ENCODE measurements around the gene ADRB2.

ADRB2 gene

DNA sequence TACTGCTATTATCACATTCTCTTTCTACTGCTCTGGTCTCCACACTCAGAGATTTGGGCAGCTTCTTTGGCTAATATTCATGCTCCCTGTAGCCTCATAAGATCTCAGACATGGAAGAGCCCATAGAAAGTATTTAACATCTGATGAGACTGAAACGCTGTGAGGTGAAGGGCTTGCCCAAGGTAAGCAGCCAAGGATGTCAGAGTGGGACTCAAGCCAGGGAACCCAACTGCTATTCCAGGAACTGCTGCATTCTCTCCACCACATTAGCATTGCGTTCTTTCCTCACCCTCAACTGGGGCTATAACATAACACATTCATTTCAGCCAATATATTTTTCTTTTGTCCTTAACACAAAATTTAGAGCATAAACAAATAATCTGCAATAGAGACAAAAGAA is 3.8 kb downstream of the ADRB2 start:
- DNase-seq (ENCODE audit: low spot score) = no peak

DNA sequence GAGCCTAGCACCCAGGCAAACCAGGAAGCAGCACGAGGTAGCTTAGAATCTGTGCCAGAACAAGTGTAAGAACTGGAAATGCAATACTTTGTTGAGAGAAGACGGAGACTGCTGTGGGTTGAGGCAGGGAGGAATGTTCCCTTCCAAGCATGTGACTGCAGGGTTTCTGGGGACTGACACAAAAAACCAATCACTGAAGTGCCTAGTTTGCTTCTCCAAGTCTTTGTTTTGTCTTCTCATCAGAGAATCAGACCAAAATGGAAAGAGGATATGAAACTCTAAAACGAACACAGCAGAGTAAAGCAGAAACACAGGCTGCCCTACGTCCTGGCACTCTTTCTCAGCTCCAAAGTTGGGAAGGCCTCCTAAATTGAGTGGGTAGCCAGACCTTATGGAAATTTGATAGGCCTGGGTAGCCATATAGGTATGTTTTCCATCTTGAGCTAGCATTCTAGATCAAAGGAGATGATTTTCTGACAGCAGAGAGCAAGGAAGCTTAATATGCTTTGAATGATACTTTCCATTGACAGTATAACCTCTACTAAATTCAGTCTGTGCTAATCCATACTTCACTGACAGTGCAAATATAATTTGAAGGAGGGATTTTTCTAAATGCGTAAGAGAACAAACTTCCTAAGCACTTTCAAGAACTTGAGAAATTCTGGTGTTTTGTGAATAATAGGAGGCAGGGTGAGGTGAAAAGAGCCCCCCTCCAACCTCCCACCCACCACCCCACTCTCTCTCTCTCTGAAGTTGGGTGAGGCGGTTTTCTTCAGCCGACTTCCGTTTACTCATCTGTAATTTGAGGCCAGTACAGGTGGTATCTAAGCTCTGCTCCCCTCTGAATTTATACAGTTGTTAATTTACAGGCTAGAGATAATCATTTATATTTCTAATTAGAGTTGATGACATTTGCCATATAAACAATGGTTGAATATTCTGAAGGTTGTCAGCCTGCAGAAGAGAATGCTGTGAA is 5.5 kb downstream of the ADRB2 start:
- no peak for DNase-seq (ENCODE audit: low spot score)

DNA sequence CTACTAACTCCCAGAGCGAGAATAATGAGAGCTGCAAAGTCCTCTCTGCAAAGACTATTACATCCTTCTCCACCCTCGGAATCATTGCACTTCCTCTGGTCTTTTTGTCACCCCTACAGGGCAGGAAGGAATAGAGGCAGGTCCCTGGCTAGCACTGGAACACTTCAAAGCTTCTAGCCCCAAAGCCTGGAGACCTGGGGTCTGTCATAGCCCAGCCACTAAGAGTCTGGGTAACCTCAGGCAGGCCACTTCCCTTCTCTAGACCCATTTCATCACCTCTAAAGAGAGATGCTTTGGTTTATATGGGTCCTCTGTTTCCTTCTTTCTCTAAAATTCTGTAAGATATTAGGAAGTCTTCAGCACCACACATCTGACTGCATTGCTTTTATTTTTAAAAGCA is 6.7 kb downstream of the ADRB2 start:
- DNase-seq (ENCODE audit: low spot score) = no peak

DNA sequence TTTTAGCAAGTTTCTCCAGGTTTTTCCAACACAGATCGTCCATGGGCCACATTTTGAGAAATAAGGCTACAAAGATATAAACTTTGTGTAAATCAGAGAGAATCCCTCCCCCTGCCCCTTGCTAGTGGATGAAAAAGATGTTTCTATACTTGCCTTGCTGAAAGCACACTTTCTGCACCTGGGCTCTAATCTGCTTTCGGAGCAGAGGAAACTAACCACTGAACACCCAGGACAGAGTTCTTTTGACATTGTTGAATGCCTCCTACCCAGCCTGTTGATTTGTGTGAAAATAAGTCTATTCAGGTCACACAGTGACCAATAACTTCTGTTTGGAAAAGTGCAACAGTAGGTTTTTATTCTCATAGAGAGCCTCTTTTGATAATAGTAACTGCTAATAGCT is 7.5 kb downstream of the ADRB2 start:
- no peak for DNase-seq (ENCODE audit: low spot score)

DNA sequence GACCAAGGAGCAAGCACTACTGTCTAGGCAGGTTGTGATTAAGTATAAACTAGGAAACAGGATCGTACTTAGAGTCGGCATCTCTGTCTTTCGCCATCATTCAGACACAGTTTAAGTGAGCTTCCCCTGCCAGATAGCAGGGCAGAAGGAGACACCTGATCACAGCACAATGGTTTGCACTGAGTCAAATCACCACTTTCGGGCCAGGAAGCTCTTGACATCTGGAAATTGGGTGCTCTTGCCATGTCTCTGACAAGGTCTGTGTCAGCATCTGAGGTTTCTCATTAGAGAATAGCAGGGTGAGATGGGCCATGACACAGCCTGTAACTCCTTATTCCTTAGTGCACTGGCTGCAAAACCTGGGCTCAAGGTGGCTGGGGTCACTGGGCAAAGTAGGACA is 8.3 kb downstream of the ADRB2 start:
- no peak for DNase-seq (ENCODE audit: low spot score)

DNA sequence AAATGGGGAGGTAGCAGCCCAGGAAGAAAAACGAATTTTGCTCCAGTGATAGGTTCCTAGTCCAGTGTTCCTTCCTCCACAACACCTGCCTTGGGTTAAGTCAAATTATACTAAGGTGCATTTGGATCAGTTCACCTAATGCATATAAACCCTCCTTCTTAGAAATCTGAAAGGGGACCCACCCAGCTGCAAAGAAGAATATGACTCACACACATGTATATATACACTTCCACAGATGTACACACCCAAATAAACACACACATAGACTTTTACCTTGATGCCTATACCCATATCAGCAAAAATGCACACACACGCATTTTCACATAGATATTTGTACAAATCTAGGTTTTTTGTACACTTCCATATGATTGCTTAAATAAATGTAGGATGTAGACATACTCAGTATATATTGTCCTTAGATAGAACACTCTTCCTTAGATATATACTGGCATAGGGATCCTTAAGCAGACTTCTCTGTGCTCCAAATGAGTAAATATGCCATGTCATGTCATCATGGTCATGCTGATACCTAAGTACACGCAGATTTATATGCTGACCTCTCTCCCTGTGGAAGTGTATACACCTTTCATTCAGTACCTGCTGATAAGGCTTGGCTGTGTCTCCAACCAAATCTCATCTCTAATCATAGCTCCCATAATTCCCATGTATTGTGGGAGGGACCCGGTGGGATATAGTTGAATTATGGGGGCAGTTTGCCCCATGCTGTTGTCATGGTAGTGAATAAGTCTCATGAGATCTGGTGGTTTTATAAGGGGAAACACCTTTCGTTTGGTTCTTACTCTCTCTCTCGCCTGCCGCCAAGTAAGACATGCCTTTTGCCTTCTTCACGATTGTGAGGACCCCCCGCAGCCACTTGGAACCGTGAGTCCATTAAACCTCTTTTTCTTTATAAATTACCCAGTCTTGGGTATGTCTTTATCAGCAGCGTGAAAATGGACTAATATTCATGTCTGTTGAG is 10.2 kb downstream of the ADRB2 start:
- no peak for DNase-seq (ENCODE audit: low spot score)

DNA sequence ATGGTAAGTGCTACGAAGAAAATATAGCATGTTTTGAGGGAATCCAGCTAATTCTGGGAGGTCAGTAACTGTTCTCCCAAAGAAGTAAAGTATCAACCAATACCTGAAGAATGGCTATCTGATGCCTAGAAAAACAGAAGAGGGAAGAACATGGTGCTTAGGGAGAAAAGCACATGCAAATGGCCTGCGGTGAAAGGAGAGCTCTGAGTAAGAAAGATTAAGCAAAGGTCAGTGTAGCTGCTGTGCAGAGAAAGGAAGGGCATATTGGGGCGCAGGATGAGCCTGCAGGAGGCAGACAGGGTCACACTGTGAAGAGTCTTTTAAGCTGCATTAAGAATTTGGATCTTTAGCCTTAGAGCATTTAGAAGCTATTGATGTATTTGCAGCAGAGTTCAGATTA is 11.0 kb downstream of the ADRB2 start:
- DNase-seq (ENCODE audit: low spot score) = no peak

DNA sequence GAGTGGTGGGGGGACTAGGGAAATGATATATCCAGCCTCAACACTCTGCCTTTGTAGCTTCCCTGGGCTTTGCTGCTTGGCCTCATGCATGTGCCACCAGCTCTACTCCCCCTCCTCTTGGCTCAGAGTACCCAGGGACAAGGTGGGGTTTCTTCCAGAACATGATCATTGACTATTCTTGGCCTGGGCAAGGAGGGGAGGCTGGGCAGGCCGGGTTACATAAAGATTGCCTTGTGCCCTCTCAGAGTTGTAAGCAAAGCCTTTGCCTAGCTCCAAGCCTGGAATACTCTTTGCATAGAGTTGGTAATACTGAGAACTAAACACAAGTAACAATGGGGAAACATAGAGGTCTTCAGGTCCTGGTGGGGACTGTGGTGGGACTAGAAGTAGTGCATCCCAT is 11.9 kb downstream of the ADRB2 start:
- no peak for DNase-seq (ENCODE audit: low spot score)

DNA sequence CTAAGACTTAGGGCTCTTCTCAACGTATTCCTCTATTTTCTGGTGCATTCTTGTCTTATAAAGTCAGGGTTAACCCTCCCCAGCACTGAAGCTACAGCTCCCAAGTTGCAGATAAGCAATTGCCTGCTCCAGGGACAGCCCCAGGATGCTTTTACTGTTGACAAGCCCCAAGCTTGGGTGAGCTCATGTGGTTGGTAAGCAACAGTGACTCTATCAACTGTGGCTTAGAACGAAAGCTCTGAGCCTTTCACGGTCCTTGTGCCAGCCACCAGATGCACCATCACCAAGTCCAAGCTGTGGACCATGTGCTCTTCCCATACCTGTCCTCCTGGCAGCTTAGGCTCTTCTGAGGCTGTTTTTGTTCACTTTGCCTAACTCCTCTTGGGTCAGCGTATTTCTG is 13.5 kb downstream of the ADRB2 start:
- no peak for DNase-seq (ENCODE audit: low spot score)

DNA sequence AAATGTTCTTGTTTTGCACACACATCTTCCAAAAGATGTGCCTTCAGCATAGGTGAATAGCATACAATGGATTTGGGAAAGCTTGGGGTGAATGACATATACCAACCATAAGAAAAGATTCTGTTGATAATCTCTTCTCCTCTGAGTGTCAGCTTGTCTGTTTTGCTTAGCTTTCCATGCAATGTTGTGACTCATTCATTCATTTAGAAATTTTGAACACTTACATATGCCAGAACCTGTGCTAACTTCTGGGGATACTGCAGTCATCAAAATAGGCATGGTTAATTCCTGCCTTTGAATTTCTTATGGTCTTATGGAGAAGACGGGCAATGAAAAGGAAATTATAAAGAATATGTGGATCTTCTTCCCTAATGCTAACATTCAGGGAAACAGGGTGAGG is 14.1 kb downstream of the ADRB2 start:
- no peak for DNase-seq (ENCODE audit: low spot score)

DNA sequence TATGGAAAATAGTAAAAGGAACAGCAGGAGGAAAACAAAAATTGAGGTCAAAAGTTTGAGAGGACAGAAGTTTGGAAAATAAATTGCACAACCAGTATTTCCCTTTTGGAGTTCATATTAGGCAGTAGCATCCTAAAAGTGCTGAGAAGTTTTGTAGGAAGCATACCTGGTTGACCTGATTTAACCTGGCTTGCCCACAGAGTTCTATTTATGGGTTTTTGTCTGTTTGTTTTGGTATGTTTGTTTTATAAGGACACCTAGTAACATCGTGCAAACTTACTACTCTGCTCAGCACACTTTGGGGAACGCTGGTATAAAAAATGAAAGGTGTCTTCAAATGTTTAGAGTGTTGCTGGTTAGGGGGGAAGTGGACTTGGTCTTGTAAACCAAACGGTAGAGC is 15.1 kb downstream of the ADRB2 start:
- DNase-seq (ENCODE audit: low spot score) = no peak

DNA sequence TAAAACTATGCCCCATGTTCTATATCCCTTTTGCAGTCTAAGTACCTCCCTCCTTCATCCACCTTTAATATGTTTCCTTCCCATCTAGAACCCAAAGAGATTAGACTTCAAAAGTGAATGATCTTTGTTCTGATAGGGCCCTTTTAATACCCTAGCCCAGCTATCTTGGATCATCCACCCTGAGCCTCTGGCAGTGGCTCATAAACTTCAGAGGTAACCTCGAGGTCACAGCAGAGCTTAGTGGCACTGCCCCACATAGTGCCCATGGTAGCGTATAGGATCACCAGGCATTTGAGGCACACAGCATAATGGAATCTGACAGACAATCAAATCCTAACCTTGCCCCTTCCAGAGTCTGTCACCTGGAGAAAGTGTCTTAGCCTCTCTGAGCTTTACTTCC is 15.8 kb downstream of the ADRB2 start:
- DNase-seq (ENCODE audit: low spot score) = no peak

DNA sequence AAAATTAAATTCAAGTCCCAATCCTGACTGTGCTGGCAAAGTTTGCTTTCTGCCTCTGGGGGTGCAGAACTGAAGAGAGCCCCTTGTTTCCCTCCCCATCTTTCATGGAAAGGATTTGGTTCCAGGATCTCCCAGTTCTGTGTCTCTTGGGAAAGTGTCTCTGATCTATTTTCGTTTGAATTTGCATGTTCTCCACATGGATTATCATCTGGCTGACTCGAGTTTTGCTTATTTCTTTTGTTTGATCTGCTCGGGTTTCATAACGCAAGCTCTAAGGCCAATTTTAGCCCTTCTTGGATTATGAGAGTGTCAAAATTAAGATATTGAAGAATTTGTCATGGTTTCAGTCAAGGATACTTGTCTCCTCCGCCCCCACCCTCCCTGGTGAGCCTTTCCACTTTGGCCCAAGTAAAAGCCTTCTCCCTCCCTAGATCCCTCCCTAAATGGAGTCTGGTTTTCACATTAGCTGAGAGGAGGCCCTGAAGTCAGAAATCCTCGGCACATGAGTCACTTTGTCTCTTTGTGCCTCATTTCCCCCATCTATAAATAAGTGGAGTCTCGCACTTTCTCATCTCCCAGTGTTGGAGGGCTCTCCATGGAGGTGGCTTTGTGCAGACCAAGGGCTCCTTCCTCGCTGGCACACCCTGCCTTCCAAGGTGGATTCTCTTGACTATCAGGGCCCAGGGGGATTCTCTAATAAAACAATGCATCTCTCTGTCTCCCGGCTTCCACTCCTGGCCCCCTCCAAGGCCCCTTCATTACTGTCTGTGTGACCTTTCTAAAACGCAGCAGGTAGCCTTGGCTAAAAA is 17.3 kb downstream of the ADRB2 start:
- DNase-seq (ENCODE audit: low spot score) = no peak

DNA sequence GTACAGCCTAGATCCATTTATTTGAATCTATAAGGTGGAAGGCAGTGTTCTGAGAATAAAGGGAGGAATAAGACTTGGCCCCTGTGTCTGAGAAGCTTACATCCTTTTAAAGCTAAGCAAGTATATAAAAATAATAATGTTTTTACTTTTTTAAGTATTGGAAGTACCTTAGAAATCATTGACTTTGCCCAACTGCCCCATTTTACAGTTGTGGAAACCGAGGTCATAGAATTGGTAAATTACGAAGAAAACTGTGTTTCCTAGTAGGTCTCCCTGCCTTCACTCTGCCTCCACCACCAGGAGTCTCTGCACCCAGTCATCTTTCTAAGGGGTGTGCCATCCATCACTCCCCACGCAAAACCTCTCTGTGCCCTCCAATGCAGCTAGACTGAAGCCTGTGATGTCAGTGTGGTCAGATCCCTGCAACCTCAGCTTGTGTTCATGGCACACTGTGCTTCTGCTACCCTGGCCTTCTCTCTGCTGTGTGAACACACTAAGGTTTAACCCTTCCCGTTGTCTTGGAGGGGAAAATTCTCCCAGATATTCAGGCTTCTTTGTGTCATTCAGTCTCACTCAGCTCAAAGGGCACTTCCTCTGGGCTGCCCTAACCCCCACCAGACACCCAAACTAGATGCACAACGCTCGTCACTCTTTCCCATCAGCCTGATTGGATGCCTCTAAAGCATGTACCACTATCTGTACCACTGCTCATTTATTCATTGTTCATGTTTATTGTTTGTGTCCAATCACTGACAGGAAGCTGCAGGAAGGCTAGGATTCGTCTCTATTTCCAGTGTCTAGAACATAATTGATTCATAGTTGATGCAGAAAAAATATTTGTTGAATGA is 18.2 kb downstream of the ADRB2 start:
- no peak for DNase-seq (ENCODE audit: low spot score)

DNA sequence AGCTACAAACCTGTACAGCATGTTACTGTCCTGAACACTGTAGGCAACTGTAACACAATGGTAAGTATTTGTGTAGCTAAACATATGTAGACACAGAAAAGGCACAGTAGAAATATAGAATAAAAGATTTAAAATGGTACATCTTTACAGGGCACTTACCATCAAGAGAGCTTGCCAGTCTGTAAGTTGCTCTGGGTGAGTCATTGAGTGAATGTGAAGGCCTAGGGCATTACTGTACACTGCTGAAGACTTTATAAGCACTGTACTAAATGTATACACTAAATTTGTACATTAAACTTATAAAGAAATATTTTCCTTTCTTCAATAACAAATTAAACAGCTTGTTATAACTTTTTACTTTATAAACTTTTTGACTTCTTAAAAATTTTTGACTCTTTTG is 20.5 kb downstream of the ADRB2 start:
- DNase-seq (ENCODE audit: low spot score) = no peak

DNA sequence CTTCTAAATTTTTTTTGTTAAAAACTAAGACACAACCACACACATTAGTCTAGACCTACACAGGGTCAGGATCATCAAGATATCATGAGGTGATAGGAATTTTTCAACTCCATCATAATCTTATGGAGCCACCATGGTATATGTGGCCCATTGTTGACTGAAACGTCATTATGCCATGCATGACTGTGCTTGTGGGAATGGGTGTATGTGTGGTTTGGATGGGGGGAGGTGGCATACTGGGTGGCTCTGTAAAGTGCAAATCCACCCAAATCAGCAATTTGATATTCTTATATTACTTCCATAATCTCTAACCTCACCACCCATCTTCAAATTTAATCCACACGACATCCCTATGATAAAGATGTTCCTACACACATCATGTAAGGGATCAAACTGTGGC is 21.0 kb downstream of the ADRB2 start:
- DNase-seq (ENCODE audit: low spot score) = no peak

DNA sequence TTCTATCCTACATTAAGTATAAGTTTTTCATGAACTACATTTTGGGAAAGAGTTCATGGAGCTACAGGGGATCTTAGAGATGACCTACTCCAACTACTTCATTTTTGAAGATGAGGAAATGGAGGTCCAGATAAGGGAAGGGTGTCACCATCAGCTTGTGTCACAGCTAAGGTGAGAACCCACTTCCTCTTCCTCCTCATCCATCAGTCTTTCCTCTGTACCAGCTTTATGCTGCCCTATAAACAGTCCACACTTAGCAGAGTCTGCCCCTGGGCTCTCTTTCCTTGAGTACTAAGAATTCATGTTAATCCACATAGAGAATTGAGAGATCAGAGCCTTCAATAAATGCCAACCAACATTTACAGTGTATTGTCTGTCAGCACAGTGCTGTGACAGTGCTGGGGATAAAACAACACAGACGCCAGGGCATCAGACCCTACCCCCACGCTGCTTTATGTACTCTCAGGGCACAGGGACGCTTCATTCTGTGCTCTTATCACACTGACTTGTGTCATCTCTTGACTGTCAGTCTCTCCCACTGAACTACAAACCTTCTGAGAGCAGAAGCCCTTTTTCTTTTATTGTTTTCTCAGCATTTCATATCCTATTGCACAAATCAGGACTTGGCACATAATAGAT is 22.1 kb downstream of the ADRB2 start:
- DNase-seq (ENCODE audit: low spot score) = no peak

DNA sequence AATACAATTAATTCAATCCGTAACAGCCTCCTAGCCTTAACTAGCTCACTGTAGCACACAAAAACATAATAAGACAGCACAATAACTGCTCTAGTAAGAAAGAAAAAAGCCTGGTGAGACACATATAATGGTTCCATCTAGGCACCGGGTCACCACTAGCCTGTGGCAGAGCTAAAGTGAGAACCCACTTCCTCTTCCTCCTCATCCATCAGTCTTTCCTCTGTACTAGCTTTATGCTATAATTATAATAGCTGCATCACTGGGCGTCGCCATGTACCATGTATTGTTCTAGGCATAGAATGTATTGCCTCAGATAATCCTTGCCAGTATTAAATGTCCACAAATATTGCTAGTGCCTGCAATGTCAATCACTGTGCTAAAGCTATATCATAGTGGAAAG is 23.1 kb downstream of the ADRB2 start:
- no peak for DNase-seq (ENCODE audit: low spot score)

DNA sequence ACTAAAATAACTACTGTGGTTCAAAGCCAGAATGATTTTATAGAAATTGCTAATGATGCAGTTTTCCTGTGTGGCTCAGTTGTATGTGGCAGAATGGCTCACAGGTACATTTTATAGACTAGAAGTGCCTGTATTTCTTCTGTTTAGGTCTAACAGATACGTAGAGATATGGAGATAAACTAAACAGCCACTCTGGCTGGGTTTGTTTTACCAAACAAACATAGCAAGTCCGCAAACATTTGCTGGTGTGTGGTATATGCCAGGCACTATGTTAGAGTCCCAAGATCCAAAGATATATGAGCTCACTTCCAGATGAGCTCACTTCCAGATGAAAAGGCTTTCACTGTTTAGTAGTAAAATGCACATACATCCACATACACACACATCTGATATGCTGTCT is 24.4 kb downstream of the ADRB2 start:
- no peak for DNase-seq (ENCODE audit: low spot score)

DNA sequence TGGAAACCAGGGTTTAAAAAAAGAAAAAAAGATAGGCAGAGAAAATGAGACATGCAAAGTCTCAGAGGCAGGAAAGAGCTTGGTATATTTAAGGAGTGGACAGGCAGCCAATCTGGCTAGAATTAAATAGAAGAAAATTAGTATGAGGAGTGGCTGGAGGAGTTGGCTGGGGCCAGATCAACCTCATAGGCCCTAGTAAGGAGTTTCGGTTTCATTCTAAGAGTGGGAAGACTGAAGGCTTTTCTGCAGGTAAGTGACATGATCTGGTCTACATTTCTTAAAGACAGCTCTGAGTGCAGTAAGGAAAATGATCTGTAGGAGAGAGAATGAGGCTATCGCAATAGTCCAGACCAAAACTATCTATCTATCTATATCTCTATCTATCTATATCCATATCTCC is 27.5 kb downstream of the ADRB2 start:
- no peak for DNase-seq (ENCODE audit: low spot score)
